Measurements from ENCODE around the gene HSPA6. TPM values are rescaled to one million over a fixed set of nuclear protein-coding genes. Genes with fewer than 3 reads are reported as not detected.
"Not testable (repeated sequence)": the region's sequence is repeated elsewhere in the genome, so short reads cannot be mapped to it uniquely, and the experiment has no call there.

Gene HSPA6
- polyA plus RNA-seq (2012; ENCODE audit: low read depth, missing spikeins) = 0.71 TPM

DNA sequence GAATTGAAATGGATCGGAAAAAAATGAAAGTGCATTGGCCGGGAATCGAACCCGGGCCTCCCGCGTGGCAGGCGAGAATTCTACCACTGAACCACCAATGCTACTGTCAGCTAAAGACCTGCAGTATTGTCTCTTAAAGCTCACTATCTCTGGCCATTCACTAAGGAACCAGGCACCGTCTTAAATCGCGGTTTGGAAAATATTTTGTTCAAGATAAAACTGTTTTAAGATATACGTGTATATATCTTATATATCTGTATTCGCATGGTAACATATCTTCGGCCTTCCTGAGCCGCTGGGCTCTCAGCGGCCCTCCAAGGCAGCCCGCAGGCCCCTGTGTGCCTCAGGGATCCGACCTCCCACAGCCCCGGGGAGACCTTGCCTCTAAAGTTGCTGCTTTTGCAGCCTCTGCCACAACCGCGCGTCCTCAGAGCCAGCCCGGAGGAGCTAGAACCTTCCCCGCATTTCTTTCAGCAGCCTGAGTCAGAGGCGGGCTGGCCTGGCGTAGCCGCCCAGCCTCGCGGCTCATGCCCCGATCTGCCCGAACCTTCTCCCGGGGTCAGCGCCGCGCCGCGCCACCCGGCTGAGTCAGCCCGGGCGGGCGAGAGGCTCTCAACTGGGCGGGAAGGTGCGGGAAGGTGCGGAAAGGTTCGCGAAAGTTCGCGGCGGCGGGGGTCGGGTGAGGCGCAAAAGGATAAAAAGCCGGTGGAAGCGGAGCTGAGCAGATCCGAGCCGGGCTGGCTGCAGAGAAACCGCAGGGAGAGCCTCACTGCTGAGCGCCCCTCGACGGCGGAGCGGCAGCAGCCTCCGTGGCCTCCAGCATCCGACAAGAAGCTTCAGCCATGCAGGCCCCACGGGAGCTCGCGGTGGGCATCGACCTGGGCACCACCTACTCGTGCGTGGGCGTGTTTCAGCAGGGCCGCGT lies at the start of gene HSPA6:
Gene HSPA6 (plus strand): TSS at position 724 of the 925 bp plus-strand sequence. CDS start 119 bp downstream, at position 843.
- 0 out of 2 replicates have a peak, but pooled peaks have one; percentile 19 for TF ChIP-seq POU2F2 (IDR thresholded peaks at IDR 0.05; ENCODE audit: low read depth, low read length)
- not testable (repeated sequence) for FAIRE-seq
- peak; percentile 57 for DNase-seq (ENCODE audit: insufficient read length, low spot score)

DNA sequence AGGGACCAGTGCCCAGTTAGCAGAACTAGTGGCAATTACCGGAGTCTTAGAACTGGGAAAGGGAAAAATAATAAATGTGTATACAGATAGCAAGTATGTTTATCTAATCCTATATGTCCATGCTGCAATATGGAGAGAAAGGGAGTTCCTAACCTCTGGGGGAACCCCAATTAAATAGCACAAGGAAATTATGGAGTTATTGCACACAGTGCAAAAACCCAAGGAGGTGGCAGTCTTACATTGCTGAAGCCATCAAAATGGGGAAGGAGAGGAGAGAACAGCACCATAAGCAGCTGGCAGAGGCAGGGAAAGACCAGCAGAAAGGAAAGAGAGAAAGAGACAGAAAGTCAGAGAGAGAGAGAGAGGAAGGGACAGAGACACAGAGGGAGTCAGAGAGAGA lies 46.6 kb upstream of the HSPA6 start:
- DNase-seq (ENCODE audit: insufficient read length, low spot score); FAIRE-seq: not testable (repeated sequence)

DNA sequence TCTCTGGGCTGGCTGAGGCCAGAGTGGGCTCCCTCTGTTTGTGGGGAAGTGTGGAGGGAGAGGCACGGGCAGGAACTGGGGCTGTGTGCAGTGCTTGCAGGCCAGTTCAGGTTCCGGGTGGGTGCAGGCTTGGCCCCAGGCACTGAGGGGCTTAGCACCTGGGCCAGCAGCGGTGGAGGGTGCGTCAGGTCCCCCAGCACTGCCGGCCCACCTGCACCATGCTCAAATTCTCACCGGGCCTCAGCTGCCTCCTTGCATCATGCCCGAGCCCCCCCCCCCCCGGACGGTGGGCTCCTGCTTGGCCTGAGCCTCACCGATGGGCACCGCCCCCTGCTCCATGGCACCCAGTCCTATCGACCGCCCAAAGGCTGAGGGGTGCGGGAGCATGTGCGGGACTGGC lies 45.4 kb upstream of the HSPA6 start:
- TF ChIP-seq PAX5 (IDR thresholded peaks at IDR 0.05; ENCODE audit: insufficient read depth, low read length, severe bottlenecking) (no peak), POU2F2 (IDR thresholded peaks at IDR 0.05; ENCODE audit: low read depth, low read length) (no peak), SPI1 (IDR thresholded peaks at IDR 0.05; ENCODE audit: low read depth, low read length) (no peak), POLR2AphosphoS5 (IDR thresholded peaks at IDR 0.05; ENCODE audit: low read depth, low read length) (no peak)
- no peak for FAIRE-seq
- no peak for DNase-seq (ENCODE audit: insufficient read length, low spot score)

- DNase-seq (ENCODE audit: insufficient read length, low spot score) = no peak
- TF ChIP-seq PAX5 (IDR thresholded peaks at IDR 0.05; ENCODE audit: insufficient read depth, low read length, severe bottlenecking) = no peak
- no peak for TF ChIP-seq SPI1 (IDR thresholded peaks at IDR 0.05; ENCODE audit: low read depth, low read length)
- FAIRE-seq = no peak
These were observed 43.8 kb upstream of the HSPA6 start for GRCh38 chr1:161480381-161481035.

DNA sequence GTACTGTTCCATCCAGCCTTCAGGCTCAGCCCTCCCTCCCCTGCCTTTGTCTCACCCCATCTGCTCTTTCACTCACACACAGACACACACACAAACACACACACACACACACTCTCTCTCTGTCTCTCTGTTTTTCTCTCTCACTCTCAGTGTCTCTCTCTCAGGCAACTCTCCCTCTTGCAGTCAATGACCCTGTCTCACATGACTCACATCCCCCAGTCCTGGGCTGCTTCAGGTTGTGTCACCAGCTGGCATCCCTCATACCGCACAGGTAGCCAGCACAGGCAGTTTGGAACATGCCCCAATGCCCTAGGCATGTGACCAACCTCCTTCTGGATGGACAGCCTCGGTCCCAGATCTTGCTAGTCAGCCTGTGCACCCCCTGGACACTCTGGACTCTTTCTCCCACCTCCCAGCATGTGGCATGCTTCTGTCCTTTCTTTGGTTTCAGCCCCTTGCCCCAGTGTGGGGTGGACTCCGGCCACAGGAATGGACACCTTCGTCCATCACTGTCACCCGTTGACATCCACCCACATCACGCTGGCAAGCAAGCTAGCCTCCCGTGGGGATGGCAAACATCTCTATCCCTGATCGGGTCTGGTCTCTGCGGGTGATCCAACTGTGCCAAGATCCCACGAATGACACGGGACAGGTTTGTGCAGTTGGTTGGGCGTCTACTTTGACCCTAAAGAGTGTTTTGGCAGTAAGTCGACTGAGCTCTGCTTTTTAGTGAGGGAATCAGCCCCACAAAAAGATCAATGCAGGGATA lies 42.5 kb upstream of the HSPA6 start:
- TF ChIP-seq POLR2A (IDR thresholded peaks at IDR 0.05; ENCODE audit: low read depth, low read length) (no peak), POU2F2 (IDR thresholded peaks at IDR 0.05; ENCODE audit: low read depth, low read length) (no peak), SPI1 (IDR thresholded peaks at IDR 0.05; ENCODE audit: low read depth, low read length) (no peak), PAX5 (IDR thresholded peaks at IDR 0.05; ENCODE audit: insufficient read depth, low read length, severe bottlenecking) (no peak), POLR2AphosphoS5 (IDR thresholded peaks at IDR 0.05; ENCODE audit: low read depth, low read length) (no peak), TAF1 (IDR thresholded peaks at IDR 0.05; ENCODE audit: low read depth, low read length) (no peak)
- FAIRE-seq (no peak), DNase-seq (ENCODE audit: insufficient read length, low spot score) (no peak)

- DNase-seq (ENCODE audit: insufficient read length, low spot score) = no peak
- FAIRE-seq = no peak
- TF ChIP-seq POLR2A (IDR thresholded peaks at IDR 0.05; ENCODE audit: low read depth, low read length) (no peak), TAF1 (IDR thresholded peaks at IDR 0.05; ENCODE audit: low read depth, low read length) (no peak), POU2F2 (IDR thresholded peaks at IDR 0.05; ENCODE audit: low read depth, low read length) (no peak)
These were observed 41.7 kb upstream of the HSPA6 start for GRCh38 chr1:161482610-161483009.

GRCh38 chr1:161483361-161483760 lies 41.0 kb upstream of the HSPA6 start:
- no peak for TF ChIP-seq POLR2AphosphoS5 (IDR thresholded peaks at IDR 0.05; ENCODE audit: low read depth, low read length)
- FAIRE-seq = no peak
- no peak for DNase-seq (ENCODE audit: insufficient read length, low spot score)

DNA sequence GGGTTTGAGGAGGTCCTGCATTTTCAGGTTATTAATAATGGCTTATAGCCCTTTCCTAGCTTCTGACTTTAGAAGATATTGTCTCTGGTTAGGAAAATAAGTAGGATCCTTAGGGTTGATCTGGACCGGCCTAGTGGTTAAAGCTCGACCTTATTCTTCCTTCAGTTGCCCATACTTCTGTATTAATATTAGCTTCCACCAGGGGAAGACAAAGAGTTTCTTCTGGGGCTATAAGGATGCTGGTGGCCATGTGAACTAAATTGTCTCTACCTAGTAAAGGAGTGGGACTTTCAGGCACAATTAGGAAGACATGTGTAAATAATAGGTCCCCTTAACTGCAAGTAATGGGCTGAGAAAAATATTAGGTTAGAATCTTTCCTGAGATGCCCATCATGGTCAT lies 39.7 kb upstream of the HSPA6 start:
- FAIRE-seq = no peak
- TF ChIP-seq PAX5 (IDR thresholded peaks at IDR 0.05; ENCODE audit: insufficient read depth, low read length, severe bottlenecking) (no peak), POLR2AphosphoS5 (IDR thresholded peaks at IDR 0.05; ENCODE audit: low read depth, low read length) (no peak), SPI1 (IDR thresholded peaks at IDR 0.05; ENCODE audit: low read depth, low read length) (no peak), TAF1 (IDR thresholded peaks at IDR 0.05; ENCODE audit: low read depth, low read length) (no peak), POLR2A (IDR thresholded peaks at IDR 0.05; ENCODE audit: low read depth, low read length) (no peak), POU2F2 (IDR thresholded peaks at IDR 0.05; ENCODE audit: low read depth, low read length) (no peak)
- DNase-seq (ENCODE audit: insufficient read length, low spot score) = no peak

- DNase-seq (ENCODE audit: insufficient read length, low spot score) = peak; percentile 38
- peak; percentile 78 for FAIRE-seq
- no peak for TF ChIP-seq TAF1 (IDR thresholded peaks at IDR 0.05; ENCODE audit: low read depth, low read length)
- TF ChIP-seq POLR2AphosphoS5 (IDR thresholded peaks at IDR 0.05; ENCODE audit: low read depth, low read length) = no peak
- TF ChIP-seq POLR2A (IDR thresholded peaks at IDR 0.05; ENCODE audit: low read depth, low read length) = no peak
- TF ChIP-seq SPI1 (IDR thresholded peaks at IDR 0.05; ENCODE audit: low read depth, low read length) = no peak
- no peak for TF ChIP-seq POU2F2 (IDR thresholded peaks at IDR 0.05; ENCODE audit: low read depth, low read length)
- TF ChIP-seq PAX5 (IDR thresholded peaks at IDR 0.05; ENCODE audit: insufficient read depth, low read length, severe bottlenecking) = no peak
These were observed 37.3 kb upstream of the HSPA6 start for GRCh38 chr1:161486806-161487741.
